ENCODE measurements around the gene PRKN. TPM values are rescaled to one million over a fixed set of nuclear protein-coding genes. Genes with fewer than 3 reads are reported as not detected.

Gene PRKN
- total RNA-seq, 1 experiment from 2014 or later = 0.34 TPM

DNA sequence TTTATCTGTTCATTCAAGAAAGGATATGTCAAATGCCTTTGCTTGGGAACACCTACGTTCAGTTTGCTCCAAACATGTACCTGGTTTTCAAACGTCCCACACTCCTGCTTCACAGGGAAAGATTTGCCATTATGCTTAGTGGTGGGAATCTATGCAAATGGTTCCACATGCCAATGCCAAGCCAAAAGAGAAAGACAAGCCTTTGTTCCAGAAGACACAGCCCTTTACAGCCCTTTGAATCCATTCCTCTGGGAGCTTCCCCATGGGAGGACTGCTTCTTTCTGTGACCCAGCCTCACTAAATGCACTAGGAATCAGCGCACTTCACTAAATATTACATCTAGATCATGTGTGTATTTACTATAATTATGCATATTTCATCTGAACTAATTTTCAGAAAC, 619.5 kb downstream of the PRKN start:
- POLR2A ChIA-PET = no interaction called here
- Mint-ChIP-seq H3K4me1 (ENCODE audit: low read depth, unreplicated experiment) (no peaks in the 10 kb centered on the region), H3K9me3 (ENCODE audit: unreplicated experiment) (no peaks in the 10 kb centered on the region), H3K4me3 (ENCODE audit: unreplicated experiment) (no peak overlapping the region), H3K27ac (ENCODE audit: unreplicated experiment) (no peak overlapping the region), H3K27me3 (ENCODE audit: insufficient read depth, unreplicated experiment) (peaks cover 3% of the 10 kb centered on the region), H3K36me3 (ENCODE audit: insufficient read depth, unreplicated experiment) (no peaks in the 10 kb centered on the region)
- BruUV-seq (replicated peaks) = no TSS peak
- Histone ChIP-seq H3K36me3 (ENCODE audit: control insufficient read depth, insufficient read depth, low read length) (no peaks in the 10 kb centered on the region), H3K9me3 (no peaks in the 10 kb centered on the region), H3K27me3 (replicated peaks; ENCODE audit: control insufficient read depth, insufficient read depth, low read length) (no peaks in the 10 kb centered on the region), H3K4me3 (ENCODE audit: low read depth, low read length) (no peak overlapping the region), H3K4me1 (no peaks in the 10 kb centered on the region)
- TF ChIP-seq CTCF (IDR thresholded peaks at IDR 0.05; ENCODE audit: insufficient read depth in 1 of 2, low read depth in 1 of 2, low read length in 1 of 2, severe bottlenecking in 1 of 2, unreplicated experiment in 1 of 2) = no peak
- no peak for DNase-seq
- CTCF ChIA-PET = no interaction called here
- intact Hi-C loops (cut with micrococcal nuclease; ENCODE audit: unreplicated experiment) = no loop called here

GRCh38 chr6:162100096-162100495, 627.5 kb downstream of the PRKN start:
- TF ChIP-seq CTCF (IDR thresholded peaks at IDR 0.05; ENCODE audit: insufficient read depth in 1 of 2, low read depth in 1 of 2, low read length in 1 of 2, severe bottlenecking in 1 of 2, unreplicated experiment in 1 of 2) = no peak
- DNase-seq = no peak
- no peaks in the 10 kb centered on the region for H3K9me3 ChIP-seq
- no peak overlapping the region for H3K4me3 ChIP-seq (ENCODE audit: low read depth, low read length)
- Mint-ChIP-seq H3K27ac (ENCODE audit: unreplicated experiment) (peak overlapping the region; percentile 40), H3K9me3 (ENCODE audit: unreplicated experiment) (no peaks in the 10 kb centered on the region), H3K36me3 (ENCODE audit: insufficient read depth, unreplicated experiment) (no peaks in the 10 kb centered on the region), H3K4me3 (ENCODE audit: unreplicated experiment) (no peak overlapping the region), H3K4me1 (ENCODE audit: low read depth, unreplicated experiment) (no peaks in the 10 kb centered on the region), H3K27me3 (ENCODE audit: insufficient read depth, unreplicated experiment) (no peaks in the 10 kb centered on the region)
- intact Hi-C loops (cut with micrococcal nuclease; ENCODE audit: unreplicated experiment) = no loop called here
- no peaks in the 10 kb centered on the region for H3K36me3 ChIP-seq (ENCODE audit: control insufficient read depth, insufficient read depth, low read length)
- POLR2A ChIA-PET = no interaction called here
- H3K27me3 ChIP-seq (replicated peaks; ENCODE audit: control insufficient read depth, insufficient read depth, low read length) = no peaks in the 10 kb centered on the region
- BruUV-seq (replicated peaks) = no TSS peak
- H3K4me1 ChIP-seq = no peaks in the 10 kb centered on the region
- CTCF ChIA-PET = no interaction called here

DNA sequence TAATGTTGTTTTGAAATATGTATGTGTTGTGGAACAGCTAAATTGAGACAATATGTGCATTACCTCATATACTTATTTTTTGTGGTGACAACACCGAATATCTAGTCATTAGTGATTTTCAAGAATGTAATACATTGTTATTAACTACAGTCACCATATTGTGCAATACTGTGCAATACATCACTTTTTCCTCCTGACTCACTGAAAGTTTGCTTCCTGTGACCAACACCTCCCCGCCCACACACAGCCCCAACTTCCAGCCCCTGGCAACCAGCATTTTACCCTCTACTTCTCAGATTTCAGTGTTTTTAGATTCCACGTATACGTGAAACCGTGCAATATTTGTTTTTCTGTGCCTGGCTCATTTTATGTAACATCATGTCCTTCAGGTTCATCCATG, 627.9 kb downstream of the PRKN start:
- Mint-ChIP-seq H3K36me3 (ENCODE audit: insufficient read depth, unreplicated experiment) (no peaks in the 10 kb centered on the region), H3K4me1 (ENCODE audit: low read depth, unreplicated experiment) (no peaks in the 10 kb centered on the region), H3K27me3 (ENCODE audit: insufficient read depth, unreplicated experiment) (no peaks in the 10 kb centered on the region), H3K27ac (ENCODE audit: unreplicated experiment) (peak overlapping the region; percentile 40), H3K4me3 (ENCODE audit: unreplicated experiment) (no peak overlapping the region), H3K9me3 (ENCODE audit: unreplicated experiment) (no peaks in the 10 kb centered on the region)
- no TSS peak for BruUV-seq (replicated peaks)
- Histone ChIP-seq H3K4me3 (ENCODE audit: low read depth, low read length) (no peak overlapping the region), H3K4me1 (no peaks in the 10 kb centered on the region), H3K9me3 (no peaks in the 10 kb centered on the region), H3K36me3 (ENCODE audit: control insufficient read depth, insufficient read depth, low read length) (no peaks in the 10 kb centered on the region), H3K27me3 (replicated peaks; ENCODE audit: control insufficient read depth, insufficient read depth, low read length) (no peaks in the 10 kb centered on the region)
- intact Hi-C loops (cut with micrococcal nuclease; ENCODE audit: unreplicated experiment) = no loop called here
- TF ChIP-seq CTCF (IDR thresholded peaks at IDR 0.05; ENCODE audit: insufficient read depth in 1 of 2, low read depth in 1 of 2, low read length in 1 of 2, severe bottlenecking in 1 of 2, unreplicated experiment in 1 of 2) = no peak
- no peak for DNase-seq
- ChIA-PET POLR2A (no interaction called here), CTCF (no interaction called here)
